D721Med (cell line): ENCODE results near the gene PTPN13.

ENCODE experiments used
- DNase-seq: peaks from one replicate; pipeline ENCODE4 v3.0.0; 2011; ENCODE audit warnings: low spot score; ENCODE audit not compliant: insufficient read length
- FAIRE-seq: peaks from 2 replicates; lab custom pipeline; 2011; peaks lifted over from hg19 to GRCh38; lab: Jason Lieb, UNC
- TF ChIP-seq, protein P1 (sequence below): IDR thresholded peaks from 2 replicates; pipeline ENCODE4 v1.5.1; 2012; ENCODE audit warnings: mild to moderate bottlenecking, control low read depth; ENCODE audit not compliant: insufficient read depth; ENCODE audit errors: missing control alignments

Gene PTPN13

GRCh38 chr4:86603311-86603885 lies 9.3 kb downstream of the PTPN13 start:
- TF ChIP-seq, protein P1, sequence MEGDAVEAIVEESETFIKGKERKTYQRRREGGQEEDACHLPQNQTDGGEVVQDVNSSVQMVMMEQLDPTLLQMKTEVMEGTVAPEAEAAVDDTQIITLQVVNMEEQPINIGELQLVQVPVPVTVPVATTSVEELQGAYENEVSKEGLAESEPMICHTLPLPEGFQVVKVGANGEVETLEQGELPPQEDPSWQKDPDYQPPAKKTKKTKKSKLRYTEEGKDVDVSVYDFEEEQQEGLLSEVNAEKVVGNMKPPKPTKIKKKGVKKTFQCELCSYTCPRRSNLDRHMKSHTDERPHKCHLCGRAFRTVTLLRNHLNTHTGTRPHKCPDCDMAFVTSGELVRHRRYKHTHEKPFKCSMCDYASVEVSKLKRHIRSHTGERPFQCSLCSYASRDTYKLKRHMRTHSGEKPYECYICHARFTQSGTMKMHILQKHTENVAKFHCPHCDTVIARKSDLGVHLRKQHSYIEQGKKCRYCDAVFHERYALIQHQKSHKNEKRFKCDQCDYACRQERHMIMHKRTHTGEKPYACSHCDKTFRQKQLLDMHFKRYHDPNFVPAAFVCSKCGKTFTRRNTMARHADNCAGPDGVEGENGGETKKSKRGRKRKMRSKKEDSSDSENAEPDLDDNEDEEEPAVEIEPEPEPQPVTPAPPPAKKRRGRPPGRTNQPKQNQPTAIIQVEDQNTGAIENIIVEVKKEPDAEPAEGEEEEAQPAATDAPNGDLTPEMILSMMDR: no peak
- FAIRE-seq: no peak
- DNase-seq: no peak

- TF ChIP-seq, protein P1: no peak
- no peak for DNase-seq
- FAIRE-seq: peak; percentile 48
Measured at GRCh38 chr4:86606809-86607208, 12.7 kb downstream of the PTPN13 start.

DNA sequence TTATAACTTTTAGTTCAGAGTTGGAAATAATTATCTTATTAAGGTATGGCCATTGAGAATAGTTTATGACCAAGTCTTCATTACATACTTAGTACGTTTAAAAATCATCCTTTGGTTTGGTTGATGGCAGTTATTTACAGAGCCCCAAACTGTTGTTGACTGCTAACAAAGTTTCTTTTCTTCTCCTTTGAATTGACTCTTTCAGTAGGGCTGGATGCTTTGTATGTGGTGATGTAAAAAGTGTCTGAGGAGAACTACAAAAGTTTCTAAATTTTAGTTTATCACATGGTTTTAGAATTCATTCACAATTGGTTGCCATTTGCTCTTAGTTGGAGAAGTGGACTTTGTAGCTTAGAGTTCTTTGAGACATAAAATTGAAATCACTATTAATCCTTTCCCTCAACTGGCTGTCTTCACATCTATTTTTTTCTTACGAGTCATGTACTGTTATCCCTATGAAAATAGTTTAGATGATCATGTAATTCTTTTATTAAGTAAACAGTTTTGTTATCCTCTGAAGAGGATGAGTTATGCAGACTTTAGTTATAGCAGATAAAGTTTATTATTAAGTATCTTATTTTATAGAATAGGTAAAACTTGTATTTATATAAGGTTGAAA lies 14.8 kb downstream of the PTPN13 start:
- DNase-seq (no peak), FAIRE-seq (peak; percentile 74)
- TF ChIP-seq, protein P1: no peak

GRCh38 chr4:86611757-86612156 lies 17.6 kb downstream of the PTPN13 start:
- TF ChIP-seq, protein P1: no peak
- FAIRE-seq: no peak
- no peak for DNase-seq

DNA sequence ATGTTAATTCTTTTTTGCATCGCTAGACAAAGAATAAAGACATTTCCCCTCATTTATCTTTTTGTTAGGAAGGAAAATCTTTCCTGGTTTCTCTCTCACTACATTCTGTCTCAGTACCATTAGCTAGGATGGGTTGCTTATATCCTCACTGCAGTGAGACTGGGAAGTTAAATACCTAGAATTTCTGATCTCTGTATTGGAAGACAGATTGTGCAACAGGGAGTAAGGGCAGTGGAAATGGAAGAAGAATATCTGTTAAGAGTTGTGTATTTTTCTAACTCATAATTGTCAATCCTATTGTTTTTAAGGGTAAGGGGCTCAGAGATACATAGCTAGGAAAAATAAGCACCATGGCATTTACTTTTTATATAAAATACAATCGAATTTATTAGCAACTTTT lies 19.6 kb downstream of the PTPN13 start:
- FAIRE-seq (peak; percentile 44), DNase-seq (no peak)
- TF ChIP-seq, protein P1: no peak

DNA sequence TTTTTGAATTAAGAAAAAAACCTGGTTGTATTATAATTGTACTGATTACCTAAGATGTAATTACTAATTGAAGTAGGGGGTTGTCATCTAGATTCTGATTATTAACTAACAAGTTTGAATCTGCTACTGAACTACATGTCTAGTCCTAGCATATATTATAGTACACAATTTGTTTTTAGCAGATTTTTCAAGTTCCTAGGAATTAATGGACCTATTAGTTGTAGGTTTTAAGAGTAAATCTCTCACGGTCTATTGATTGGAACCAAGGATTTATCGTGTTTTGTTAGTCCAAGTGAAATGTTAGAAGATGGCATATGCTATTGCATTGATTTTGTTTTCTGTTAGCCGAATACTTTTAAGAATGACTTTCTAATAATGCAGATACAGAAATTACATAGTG lies 20.8 kb downstream of the PTPN13 start:
- TF ChIP-seq, protein P1: no peak
- peak; percentile 64 for FAIRE-seq
- DNase-seq: no peak

DNA sequence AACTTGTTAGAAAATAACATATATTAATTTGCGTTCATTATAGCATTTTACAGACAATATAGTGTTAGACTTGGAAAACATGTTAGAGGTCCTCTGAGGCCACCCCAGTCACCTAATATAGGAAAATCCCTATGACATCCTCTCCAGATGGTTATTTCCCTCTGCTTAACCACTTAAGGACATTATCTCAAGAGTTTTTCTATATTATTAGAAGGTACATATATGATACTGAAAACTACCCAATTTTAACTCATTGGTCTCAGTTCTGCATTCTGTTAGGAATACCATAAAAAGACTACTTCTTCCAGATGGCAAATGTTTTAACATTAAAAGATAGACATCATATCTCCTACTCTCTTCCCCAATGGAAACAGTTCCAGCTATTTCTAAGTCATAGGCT lies 21.4 kb downstream of the PTPN13 start:
- DNase-seq: peak; percentile 23

More for the DNA sequence above, 21.4 kb downstream of the PTPN13 start:
- TF ChIP-seq, protein P1: no peak
- FAIRE-seq: no peak
